Lower lobe of right lung (tissue), 2 donors: ENCODE measurements around the gene SPO11. TPM values are rescaled to one million over a fixed set of nuclear protein-coding genes. Genes with fewer than 3 reads are reported as not detected.

ENCODE experiments used
- ATAC-seq, 2 donors: fragments of 200-7000 bp; cut with Tn5 transposase; one replicate each; pipeline ENCODE4 v1.9.1; 2020 to 2022; ENCODE audit warnings: mild to moderate bottlenecking in 2 of 2, moderate library complexity in 2 of 2
- DNase-seq: peaks from one replicate; pipeline ENCODE4 v3.0.0-alpha.2; 2020
- H3K27ac ChIP-seq: fragments of 200-600 bp; one replicate; pipeline ENCODE4 v1.8.0; 2022
- H3K27me3 ChIP-seq: fragments of 200-600 bp; one replicate; pipeline ENCODE4 v1.8.0; 2022; ENCODE audit warnings: low read depth
- H3K36me3 ChIP-seq: fragments of 200-600 bp; one replicate; pipeline ENCODE4 v1.8.0; 2022; ENCODE audit warnings: mild to moderate bottlenecking
- H3K4me1 ChIP-seq: fragments of 200-600 bp; one replicate; pipeline ENCODE4 v1.8.0; 2022
- H3K4me3 ChIP-seq: fragments of 200-600 bp; one replicate; pipeline ENCODE4 v1.8.0; 2022; ENCODE audit warnings: mild to moderate bottlenecking
- H3K9me3 ChIP-seq: fragments of 200-600 bp; one replicate; pipeline ENCODE4 v1.8.0; 2022
- intact Hi-C: fragments of 100-400 bp; cut with DNase I; formaldehyde crosslinking; loops from one replicate; pipeline ENCODE4 v1.11.0; 2022
- total RNA-seq: library from RNA; stranded (reverse); fragmentation: NEBNext Ultra II Directional; extraction: Animal tissue kit (Norgen Biotek cat#: 25700); gene quantifications from one replicate; pipeline ENCODE4 v1.2.1, GENCODE V29; 2021
- TF ChIP-seq, protein P1 (sequence below): fragments of 200-600 bp; IDR thresholded peaks from one replicate; pipeline ENCODE4 v1.8.0; 2022; ENCODE audit warnings: antibody characterized with exemption, mild to moderate bottlenecking
- donor health status: DM: no; HTN: yes; CAD: no; lungs with severe emphysema.

Gene SPO11
- total RNA-seq, 1 donor from 2014 or later, result not detected

DNA sequence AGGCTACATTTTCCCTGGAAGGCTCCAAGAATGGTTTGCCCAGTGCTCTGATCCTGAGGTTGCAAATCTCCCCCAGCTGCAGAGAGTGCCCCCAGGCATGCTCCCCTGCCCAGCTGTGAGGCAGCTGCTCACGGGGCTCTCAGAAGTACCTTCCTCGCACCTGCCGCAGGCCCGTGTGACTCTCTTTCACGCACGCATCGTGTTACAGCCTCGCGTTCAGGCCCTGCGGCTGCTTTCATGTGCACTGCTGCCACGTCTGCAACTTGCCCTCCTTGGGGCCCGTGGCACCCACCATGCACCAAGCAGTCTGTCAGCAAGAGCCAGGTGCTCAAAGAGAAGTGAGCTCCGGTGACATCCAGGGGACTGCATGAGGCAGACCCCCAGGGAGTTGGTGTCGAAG, 28.6 kb upstream of the SPO11 start:
- Histone ChIP-seq H3K4me1 (no peaks in the 10 kb centered on the region), H3K27ac (no peak overlapping the region), H3K36me3 (no peaks in the 10 kb centered on the region), H3K4me3 (no peak overlapping the region), H3K27me3 (no peaks in the 10 kb centered on the region), H3K9me3 (no peaks in the 10 kb centered on the region)
- DNase-seq (no peak), ATAC-seq (no peak)
- TF ChIP-seq, protein P1, sequence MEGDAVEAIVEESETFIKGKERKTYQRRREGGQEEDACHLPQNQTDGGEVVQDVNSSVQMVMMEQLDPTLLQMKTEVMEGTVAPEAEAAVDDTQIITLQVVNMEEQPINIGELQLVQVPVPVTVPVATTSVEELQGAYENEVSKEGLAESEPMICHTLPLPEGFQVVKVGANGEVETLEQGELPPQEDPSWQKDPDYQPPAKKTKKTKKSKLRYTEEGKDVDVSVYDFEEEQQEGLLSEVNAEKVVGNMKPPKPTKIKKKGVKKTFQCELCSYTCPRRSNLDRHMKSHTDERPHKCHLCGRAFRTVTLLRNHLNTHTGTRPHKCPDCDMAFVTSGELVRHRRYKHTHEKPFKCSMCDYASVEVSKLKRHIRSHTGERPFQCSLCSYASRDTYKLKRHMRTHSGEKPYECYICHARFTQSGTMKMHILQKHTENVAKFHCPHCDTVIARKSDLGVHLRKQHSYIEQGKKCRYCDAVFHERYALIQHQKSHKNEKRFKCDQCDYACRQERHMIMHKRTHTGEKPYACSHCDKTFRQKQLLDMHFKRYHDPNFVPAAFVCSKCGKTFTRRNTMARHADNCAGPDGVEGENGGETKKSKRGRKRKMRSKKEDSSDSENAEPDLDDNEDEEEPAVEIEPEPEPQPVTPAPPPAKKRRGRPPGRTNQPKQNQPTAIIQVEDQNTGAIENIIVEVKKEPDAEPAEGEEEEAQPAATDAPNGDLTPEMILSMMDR, result no peak
- intact Hi-C loops, result no loop called here

DNA sequence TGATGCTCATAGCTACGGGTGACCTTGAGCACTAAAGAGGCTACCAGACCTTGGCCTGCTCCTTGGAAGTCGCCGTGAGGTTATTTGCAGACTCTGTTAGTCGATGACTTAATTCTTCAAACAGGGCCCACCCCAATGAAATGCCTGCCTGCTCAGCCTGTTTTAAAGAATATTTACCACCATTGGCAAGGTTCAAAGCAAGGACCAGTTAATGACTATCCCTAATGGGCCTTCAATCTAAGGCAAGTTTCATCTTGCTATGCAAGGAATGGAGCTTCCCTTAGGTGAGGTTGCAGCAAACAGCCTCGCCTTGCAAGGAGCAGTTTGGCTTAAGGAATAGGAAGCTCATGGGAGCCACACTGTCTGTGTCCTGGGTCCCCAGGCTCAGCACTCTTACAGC, 22.9 kb upstream of the SPO11 start:
- Histone ChIP-seq H3K36me3 (no peaks in the 10 kb centered on the region), H3K9me3 (no peaks in the 10 kb centered on the region), H3K27ac (no peak overlapping the region), H3K4me1 (no peaks in the 10 kb centered on the region), H3K4me3 (no peak overlapping the region), H3K27me3 (peaks cover 13% of the 10 kb centered on the region)
- no peak for DNase-seq
- intact Hi-C loops, result no loop called here
- TF ChIP-seq, protein P1, result no peak
- no peak for ATAC-seq

DNA sequence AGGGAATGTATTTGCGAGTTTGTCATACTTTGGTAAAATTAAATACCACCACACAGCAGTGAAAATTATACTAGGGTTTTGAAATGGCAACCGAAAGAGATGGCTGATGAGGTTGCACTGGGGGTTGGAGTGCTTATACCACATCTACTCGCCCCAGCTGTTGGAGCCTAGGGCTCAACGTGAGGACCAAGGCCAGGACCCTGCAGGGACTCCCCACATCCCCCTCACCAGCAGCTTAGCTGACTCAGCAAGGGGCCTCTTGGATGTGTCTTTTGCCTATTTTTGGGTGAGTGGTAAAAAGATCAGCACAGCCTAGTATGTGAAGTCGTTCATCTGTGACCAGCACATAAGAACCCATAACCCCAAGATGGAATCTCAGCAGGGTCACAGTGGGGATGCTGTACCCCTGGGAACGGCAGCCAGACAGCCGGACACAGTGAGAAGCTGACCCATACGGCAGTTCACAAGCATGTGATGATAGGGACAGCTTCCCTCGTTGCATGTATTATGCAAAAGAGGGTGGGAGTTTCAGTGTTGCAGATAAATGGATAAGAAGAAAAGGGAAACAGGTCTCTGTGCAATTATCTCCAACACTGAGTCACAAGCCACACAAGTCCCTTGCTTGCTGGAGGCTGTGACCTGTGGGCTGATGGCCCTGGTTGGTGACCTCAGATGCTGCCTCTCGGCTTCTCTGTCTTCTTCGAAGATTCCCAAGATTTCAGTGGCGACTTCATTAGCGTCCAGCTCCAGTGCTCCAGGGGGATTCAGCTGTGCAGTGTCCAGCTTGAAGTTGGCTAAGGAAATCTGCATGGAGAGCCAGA, 20.9 kb upstream of the SPO11 start:
- TF ChIP-seq, protein P1, result no peak
- Histone ChIP-seq H3K4me1 (no peaks in the 10 kb centered on the region), H3K27me3 (peaks cover 14% of the 10 kb centered on the region), H3K9me3 (no peaks in the 10 kb centered on the region), H3K4me3 (no peak overlapping the region), H3K27ac (no peak overlapping the region), H3K36me3 (no peaks in the 10 kb centered on the region)
- ATAC-seq (no peak), DNase-seq (no peak)
- intact Hi-C loops, result no loop called here

DNA sequence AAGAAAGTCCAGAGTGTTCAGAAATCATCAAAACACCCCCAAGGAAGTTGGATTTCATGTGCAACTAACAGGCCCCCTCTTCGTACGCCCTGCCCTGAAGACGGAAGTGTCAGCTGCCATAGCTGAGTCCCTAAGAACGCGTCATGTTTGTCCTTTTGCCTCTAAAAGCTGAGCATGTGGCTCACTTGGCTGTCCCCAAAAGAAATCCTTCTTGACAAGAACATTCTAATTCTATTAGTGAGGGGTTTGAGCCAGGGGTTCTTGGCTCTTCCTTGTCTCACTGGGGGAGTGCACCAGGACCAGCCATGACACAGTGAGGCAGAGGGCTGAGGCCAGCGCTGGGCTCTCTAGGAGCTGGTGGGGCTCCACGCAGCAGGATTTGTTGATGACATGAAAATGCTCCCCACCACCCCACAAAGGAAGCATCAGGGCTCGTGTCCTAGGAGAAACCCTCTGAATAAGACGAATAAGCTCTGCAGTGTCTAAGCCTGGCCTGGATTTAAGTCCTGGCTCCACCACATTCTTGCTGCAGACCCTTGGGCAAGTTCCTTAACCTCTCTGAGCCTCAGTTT, 20.0 kb upstream of the SPO11 start:
- TF ChIP-seq, protein P1, result no peak
- ATAC-seq, result no peak
- Histone ChIP-seq H3K4me1 (no peaks in the 10 kb centered on the region), H3K36me3 (no peaks in the 10 kb centered on the region), H3K27me3 (peaks cover 16% of the 10 kb centered on the region), H3K9me3 (no peaks in the 10 kb centered on the region), H3K27ac (no peak overlapping the region), H3K4me3 (no peak overlapping the region)
- intact Hi-C loops, result no loop called here
- DNase-seq, result no peak

DNA sequence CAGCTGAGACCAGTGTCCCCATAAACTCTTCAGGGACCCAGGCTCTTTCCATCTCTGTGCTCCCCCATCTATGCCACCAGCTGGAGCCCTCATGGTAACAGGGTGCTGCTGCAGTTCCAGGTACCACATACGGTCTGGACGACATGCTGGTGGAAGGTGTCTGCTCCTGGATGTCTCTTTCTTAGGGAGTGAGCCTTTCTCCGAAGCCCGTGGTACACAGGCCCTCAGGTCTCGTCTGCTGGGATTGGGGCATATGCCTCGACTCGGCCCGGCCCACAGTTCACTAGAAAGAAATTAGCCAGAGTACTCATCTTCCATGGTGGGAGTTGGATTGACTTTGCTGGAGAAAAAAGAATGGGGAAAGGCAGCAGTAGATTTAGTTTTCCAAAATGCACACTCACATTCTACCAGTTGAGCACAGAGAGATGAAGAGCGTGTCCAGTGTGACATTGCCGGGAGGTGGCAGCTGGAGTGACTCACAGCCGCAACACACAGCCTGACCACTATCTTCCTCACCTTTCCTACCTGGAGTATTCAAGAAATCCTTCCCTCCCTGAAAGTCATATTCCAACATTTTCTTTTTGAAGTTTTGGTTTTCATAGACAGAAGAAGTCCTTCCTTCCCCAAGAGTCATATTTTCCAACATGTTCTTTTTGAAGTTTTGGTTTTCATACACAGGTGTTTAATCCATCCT, 18.6 kb upstream of the SPO11 start:
- Histone ChIP-seq H3K27me3 (peaks cover 18% of the 10 kb centered on the region), H3K4me1 (no peaks in the 10 kb centered on the region), H3K4me3 (no peak overlapping the region), H3K36me3 (no peaks in the 10 kb centered on the region), H3K27ac (no peak overlapping the region), H3K9me3 (no peaks in the 10 kb centered on the region)
- TF ChIP-seq, protein P1, result no peak
- no peak for DNase-seq
- intact Hi-C loops, result no loop called here
- ATAC-seq, result no peak
